AG09319 (cell line): Measurements from ENCODE around the gene CYP24A1.

Source experiments
- DNase-seq: peaks from one replicate; pipeline ENCODE4 v3.0.0-alpha.2; 2010; ENCODE audit warnings: low read depth; ENCODE audit errors: extremely low read depth
- CTCF ChIP-seq: IDR thresholded peaks from 2 replicates; pipeline ENCODE4 v1.5.1; 2011; ENCODE audit warnings: low read depth, mild to moderate bottlenecking, inconsistent platforms, low read length, moderate library complexity

Gene CYP24A1

GRCh38 chr20:54114109-54114508 lies 59.7 kb downstream of the CYP24A1 start:
- no peak for TF ChIP-seq CTCF
- DNase-seq, result no peak

- no peak for TF ChIP-seq CTCF
- no peak for DNase-seq
Measured at GRCh38 chr20:54113566-54113965, 60.2 kb downstream of the CYP24A1 start.

- no peak for TF ChIP-seq CTCF
- DNase-seq, result no peak
Measured at GRCh38 chr20:54112221-54112884, 61.4 kb downstream of the CYP24A1 start.

GRCh38 chr20:54111460-54111859 lies 62.3 kb downstream of the CYP24A1 start:
- no peak for DNase-seq
- TF ChIP-seq CTCF, result no peak

- no peak for TF ChIP-seq CTCF
- no peak for DNase-seq
Measured at GRCh38 chr20:54110457-54110856, 63.3 kb downstream of the CYP24A1 start.

GRCh38 chr20:54110041-54110440 lies 63.7 kb downstream of the CYP24A1 start:
- TF ChIP-seq CTCF, result no peak
- DNase-seq, result no peak

- DNase-seq, result no peak
- no peak for TF ChIP-seq CTCF
Measured at GRCh38 chr20:54108817-54109216, 65.0 kb downstream of the CYP24A1 start.
